MM.1S (cell line): Measurements from ENCODE around the gene KMT5C.

Experiments used
- DNase-seq: peaks from one replicate; pipeline ENCODE4 v3.0.0-alpha.2; 2015
- H2AFZ ChIP-seq: fragments of 300-600 bp; sonication (generic); 2 replicates; pipeline ENCODE4 v1.6.0; 2016; ENCODE audit warnings: antibody characterized with exemption, low read length
- H3F3A ChIP-seq: fragments of 300-600 bp; sonication (generic); 2 replicates; pipeline ENCODE4 v1.6.1; 2016; ENCODE audit warnings: mild to moderate bottlenecking, antibody characterized with exemption, low read length, moderate library complexity, mixed read lengths; ENCODE audit not compliant: insufficient read depth
- H3K27ac ChIP-seq: fragments of 300-600 bp; sonication (generic); 2 replicates; pipeline ENCODE4 v1.5.1; 2016; ENCODE audit warnings: mild to moderate bottlenecking, low read length
- H3K27me3 ChIP-seq: fragments of 300-600 bp; sonication (generic); replicated peaks from 2 replicates; pipeline ENCODE4 v1.6.0; 2016; ENCODE audit warnings: low read length; ENCODE audit not compliant: insufficient read depth
- H3K36me3 ChIP-seq: fragments of 300-600 bp; sonication (generic); replicated peaks from 2 replicates; pipeline ENCODE4 v1.6.1; 2016; ENCODE audit warnings: mild to moderate bottlenecking, low read length, mixed read lengths; ENCODE audit not compliant: insufficient read depth
- H3K4me1 ChIP-seq: fragments of 300-600 bp; sonication (generic); 2 replicates; pipeline ENCODE4 v1.6.1; 2016; ENCODE audit warnings: low read length, mixed read lengths
- H3K4me2 ChIP-seq: fragments of 300-600 bp; sonication (generic); 2 replicates; pipeline ENCODE4 v1.6.0; 2016; ENCODE audit warnings: low read depth, low read length
- H3K4me3 ChIP-seq: fragments of 300-600 bp; sonication (generic); 2 replicates; pipeline ENCODE4 v1.5.1; 2016; ENCODE audit warnings: low read length, mixed read lengths
- H3K79me2 ChIP-seq: fragments of 300-600 bp; sonication (generic); 2 replicates; pipeline ENCODE4 v1.6.1; 2016; ENCODE audit warnings: mixed run types, low read length, mixed read lengths
- H3K9ac ChIP-seq: fragments of 300-600 bp; sonication (generic); 2 replicates; pipeline ENCODE4 v1.6.1; 2016; ENCODE audit warnings: low read length, mixed read lengths
- H3K9me2 ChIP-seq: fragments of 300-600 bp; sonication (generic); replicated peaks from 2 replicates; pipeline ENCODE4 v1.6.1; 2016; ENCODE audit warnings: mild to moderate bottlenecking, low read length, mixed read lengths; ENCODE audit not compliant: insufficient read depth
- H3K9me3 ChIP-seq: fragments of 300-600 bp; sonication (generic); replicated peaks from 2 replicates; pipeline ENCODE4 v1.6.1; 2016; ENCODE audit warnings: mild to moderate bottlenecking, low read length, mixed read lengths; ENCODE audit not compliant: insufficient read depth
- H4K20me1 ChIP-seq: fragments of 300-600 bp; sonication (generic); 2 replicates; pipeline ENCODE4 v1.6.1; 2016; ENCODE audit warnings: mild to moderate bottlenecking, low read length, moderate library complexity, mixed read lengths; ENCODE audit not compliant: insufficient read depth
- CTCF ChIP-seq: fragments of 300-600 bp; sonication (generic); IDR thresholded peaks from 2 replicates; pipeline ENCODE4 v1.5.1; 2016; ENCODE audit warnings: antibody characterized with exemption, low read length, mixed read lengths
- EZH2 ChIP-seq: fragments of 300-600 bp; sonication (generic); optimal IDR thresholded peaks from 2 replicates; pipeline ENCODE3; 2017; ENCODE audit warnings: low read depth, mild to moderate bottlenecking, antibody characterized with exemption, low read length, mixed read lengths
- EZH2phosphoT487 ChIP-seq: fragments of 300-600 bp; sonication (generic); IDR thresholded peaks from 2 replicates; pipeline ENCODE4 v1.6.1; 2018; ENCODE audit warnings: antibody characterized with exemption, low read length

Gene KMT5C

DNA sequence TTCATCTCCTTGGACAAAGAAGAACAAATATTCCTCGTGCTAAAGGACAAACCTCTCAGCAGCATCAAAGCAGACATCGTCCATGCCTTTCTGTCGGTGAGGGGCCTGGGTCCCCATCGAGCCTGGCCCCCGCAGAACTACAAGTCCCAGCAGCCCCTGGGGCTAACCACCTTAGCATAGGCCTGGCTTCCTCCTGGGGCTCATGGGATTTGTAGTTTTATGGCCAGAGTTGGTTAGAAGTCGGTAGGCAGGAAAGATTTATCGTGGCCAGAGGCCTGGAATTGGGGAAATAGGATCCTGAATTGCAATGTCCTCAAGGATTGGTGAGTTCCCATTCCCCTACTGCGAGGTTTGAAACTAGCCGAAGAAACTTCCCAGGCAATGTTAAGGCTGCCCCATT, 34.2 kb upstream of the KMT5C start:
- H3K36me3 ChIP-seq: no peaks in the 10 kb centered on the region

DNA sequence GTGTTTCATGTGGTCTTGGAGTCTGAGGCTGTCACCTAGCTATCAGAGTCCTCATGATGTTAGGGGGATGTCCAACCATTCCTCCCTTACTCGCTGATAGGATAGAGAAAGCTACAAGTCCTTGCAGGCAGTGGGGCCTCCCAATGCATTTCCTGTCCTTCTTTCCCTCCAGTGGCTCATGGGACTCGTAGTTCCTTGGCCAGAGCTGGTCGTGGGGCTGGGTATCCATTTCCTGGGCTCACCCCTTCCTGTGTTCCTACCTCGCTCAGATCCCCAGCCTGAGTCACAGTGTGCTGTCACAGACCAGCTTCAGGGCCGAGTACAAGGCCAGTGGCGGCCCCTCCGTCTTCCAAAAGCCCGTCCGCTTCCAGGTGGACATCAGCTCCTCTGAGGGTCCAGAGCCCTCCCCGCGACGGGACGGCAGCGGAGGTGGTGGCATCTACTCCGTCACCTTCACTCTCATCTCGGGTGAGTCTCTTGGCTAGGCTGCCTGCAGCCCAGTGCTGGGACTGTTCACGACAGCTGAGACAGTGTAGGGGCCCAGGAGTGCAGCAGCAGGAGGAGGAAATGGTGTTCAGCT, 33.6 kb upstream of the KMT5C start:
- no peak overlapping the region for H3K27ac ChIP-seq
- H4K20me1 ChIP-seq: no peaks in the 10 kb centered on the region
- H3F3A ChIP-seq: peaks cover 12% of the 10 kb centered on the region
- no peak overlapping the region for H3K4me2 ChIP-seq
- peaks cover 9% of the 10 kb centered on the region; the same call in 1 of the 2 replicates for H3K79me2 ChIP-seq
- H3K9ac ChIP-seq: no peak overlapping the region
- no peak overlapping the region for H2AFZ ChIP-seq
- H3K4me3 ChIP-seq: no peak overlapping the region
- no peak for TF ChIP-seq CTCF
- no peak for DNase-seq
- H3K27me3 ChIP-seq: no peaks in the 10 kb centered on the region
- H3K9me3 ChIP-seq: no peaks in the 10 kb centered on the region
- H3K4me1 ChIP-seq: peaks cover 14% of the 10 kb centered on the region
- H3K36me3 ChIP-seq: no peaks in the 10 kb centered on the region
- no peaks in the 10 kb centered on the region for H3K9me2 ChIP-seq

More for the DNA sequence above, 34.2 kb upstream of the KMT5C start:
- peaks cover 14% of the 10 kb centered on the region for H3K4me1 ChIP-seq
- no peaks in the 10 kb centered on the region for H3K27me3 ChIP-seq
- peak; percentile 45 for DNase-seq
- H3K79me2 ChIP-seq: peaks cover 9% of the 10 kb centered on the region; the same call in 1 of the 2 replicates
- no peak overlapping the region for H3K4me3 ChIP-seq
- peaks cover 12% of the 10 kb centered on the region for H3F3A ChIP-seq
- TF ChIP-seq EZH2 (no peak), EZH2phosphoT487 (no peak), CTCF (no peak)
- no peak overlapping the region for H2AFZ ChIP-seq
- H3K27ac ChIP-seq: no peak overlapping the region
- H3K9ac ChIP-seq: no peak overlapping the region
- H4K20me1 ChIP-seq: no peaks in the 10 kb centered on the region
- no peak overlapping the region for H3K4me2 ChIP-seq
- no peaks in the 10 kb centered on the region for H3K9me2 ChIP-seq
- no peaks in the 10 kb centered on the region for H3K9me3 ChIP-seq

DNA sequence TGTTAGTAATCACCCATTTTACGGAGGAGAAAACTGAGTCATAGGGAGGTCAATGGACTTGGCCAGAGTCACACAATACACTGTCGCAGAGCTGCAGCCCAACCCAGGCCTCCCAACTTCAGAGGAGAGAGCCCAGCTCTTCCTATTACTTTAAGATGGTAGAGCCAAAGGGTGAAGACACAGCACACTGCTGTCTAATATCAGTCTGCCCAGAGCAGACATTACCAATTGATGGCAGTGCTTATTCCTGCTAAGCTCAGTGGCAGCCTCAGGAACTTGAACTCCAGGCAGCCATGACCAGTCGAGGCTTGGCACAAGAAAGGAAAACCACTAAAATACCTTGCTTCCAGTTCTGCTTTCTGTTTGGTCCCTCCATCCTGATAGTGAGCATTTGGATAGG, 33.0 kb upstream of the KMT5C start:
- peaks cover 9% of the 10 kb centered on the region; the same call in 1 of the 2 replicates for H3K79me2 ChIP-seq
- H3K36me3 ChIP-seq: no peaks in the 10 kb centered on the region
- H4K20me1 ChIP-seq: no peaks in the 10 kb centered on the region
- no peak for DNase-seq
- peaks cover 12% of the 10 kb centered on the region for H3F3A ChIP-seq
- H3K4me1 ChIP-seq: peaks cover 14% of the 10 kb centered on the region
- peak overlapping the region; percentile 91; the same call in 1 of the 2 replicates for H3K27ac ChIP-seq
- TF ChIP-seq EZH2phosphoT487 (no peak), CTCF (no peak), EZH2 (no peak)
- H3K4me3 ChIP-seq: no peak overlapping the region
- H2AFZ ChIP-seq: no peak overlapping the region
- H3K27me3 ChIP-seq: no peaks in the 10 kb centered on the region
- no peaks in the 10 kb centered on the region for H3K9me3 ChIP-seq
- H3K4me2 ChIP-seq: no peak overlapping the region
- H3K9ac ChIP-seq: no peak overlapping the region
- no peaks in the 10 kb centered on the region for H3K9me2 ChIP-seq
